NCI-H2227 (cell line): ENCODE results near the gene RBM39.
"Not testable (repeated sequence)": the region's sequence is repeated elsewhere in the genome, so short reads cannot be mapped to it uniquely, and the experiment has no call there.

ENCODE experiments used
- DNase-seq: peaks from one replicate; lab custom pipeline; 2025; ENCODE audit not compliant: unreplicated experiment; lab: John Stamatoyannopoulos, UW

Gene RBM39

GRCh38 chr20:35756404-35756803 lies 14.3 kb upstream of the RBM39 start:
- DNase-seq, result no peak

- DNase-seq, result no peak
These were observed 8.6 kb upstream of the RBM39 start for GRCh38 chr20:35750611-35751010.

- DNase-seq, result not testable (repeated sequence)
These were observed 2.4 kb upstream of the RBM39 start for GRCh38 chr20:35744492-35744841.

- peak; percentile 12 for DNase-seq
These were observed 1.8 kb upstream of the RBM39 start for GRCh38 chr20:35743693-35744491.

- DNase-seq, result peak; percentile 50
These were observed 872 bp upstream of the RBM39 start for GRCh38 chr20:35742741-35743523.

- no peak for DNase-seq
These were observed 2.5 kb downstream of the RBM39 start for GRCh38 chr20:35739294-35740163.

GRCh38 chr20:35738410-35739179 lies 3.5 kb downstream of the RBM39 start:
- no peak for DNase-seq

- DNase-seq, result no peak
These were observed 4.2 kb downstream of the RBM39 start for GRCh38 chr20:35737865-35738333.

- no peak for DNase-seq
These were observed 6.1 kb downstream of the RBM39 start for GRCh38 chr20:35735826-35736470.

- DNase-seq, result no peak
These were observed 7.0 kb downstream of the RBM39 start for GRCh38 chr20:35734777-35735649.

- DNase-seq, result no peak
These were observed 7.7 kb downstream of the RBM39 start for GRCh38 chr20:35734374-35734773.

GRCh38 chr20:35732644-35732982 lies 9.4 kb downstream of the RBM39 start:
- DNase-seq, result no peak

GRCh38 chr20:35731862-35732643 lies 10.0 kb downstream of the RBM39 start:
- DNase-seq, result no peak

- DNase-seq, result no peak
These were observed 10.6 kb downstream of the RBM39 start for GRCh38 chr20:35731469-35731788.

GRCh38 chr20:35730583-35731468 lies 11.2 kb downstream of the RBM39 start:
- DNase-seq, result no peak

- DNase-seq, result no peak
These were observed 12.1 kb downstream of the RBM39 start for GRCh38 chr20:35729836-35730582.

GRCh38 chr20:35729283-35729807 lies 12.7 kb downstream of the RBM39 start:
- no peak for DNase-seq
